Coronary artery (tissue), 2 donors: ENCODE measurements around the gene CORO2A.

Experiments
- DNase-seq: peaks from one replicate; pipeline ENCODE4 v3.0.0-alpha.2; 2017; ENCODE audit warnings: low spot score
- H3K27ac ChIP-seq, 2 donors: fragments of 200-600 bp; sonication (generic); one replicate each; pipeline ENCODE4 v1.5.1; 2016 to 2019
- H3K4me3 ChIP-seq: fragments of 200-600 bp; sonication (generic); 2 replicates; pipeline ENCODE4 v1.5.1; 2016; ENCODE audit warnings: mild to moderate bottlenecking, moderate library complexity
- TF ChIP-seq, protein P1 (sequence below): fragments of 200-600 bp; sonication (generic); IDR thresholded peaks from one replicate; pipeline ENCODE4 v1.5.1; 2019; ENCODE audit warnings: antibody characterized with exemption

CORO2A gene

DNA sequence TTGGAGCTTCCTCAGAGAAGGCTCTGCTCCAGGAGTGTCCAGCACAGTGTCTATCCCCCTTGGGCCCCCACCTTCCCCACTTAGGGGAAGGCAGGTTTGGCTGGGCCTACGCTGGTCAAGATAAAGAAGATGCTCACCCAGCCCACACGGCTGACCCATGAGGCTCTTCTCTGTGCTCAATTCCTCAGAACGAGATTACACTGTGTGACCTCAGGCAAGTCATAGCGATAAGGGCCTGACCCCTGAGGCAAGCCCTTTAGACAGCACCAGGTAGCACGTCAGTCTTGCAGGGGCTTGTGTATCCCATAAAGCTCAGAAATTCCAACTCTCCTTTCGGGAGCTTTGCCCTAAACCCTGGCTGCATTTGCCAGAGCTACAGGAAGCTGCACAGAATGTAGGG, 32.6 kb downstream of the CORO2A start:
- H3K4me3 ChIP-seq = no peak overlapping the region
- no peak overlapping the region for H3K27ac ChIP-seq
- DNase-seq = no peak
- TF ChIP-seq, protein P1, sequence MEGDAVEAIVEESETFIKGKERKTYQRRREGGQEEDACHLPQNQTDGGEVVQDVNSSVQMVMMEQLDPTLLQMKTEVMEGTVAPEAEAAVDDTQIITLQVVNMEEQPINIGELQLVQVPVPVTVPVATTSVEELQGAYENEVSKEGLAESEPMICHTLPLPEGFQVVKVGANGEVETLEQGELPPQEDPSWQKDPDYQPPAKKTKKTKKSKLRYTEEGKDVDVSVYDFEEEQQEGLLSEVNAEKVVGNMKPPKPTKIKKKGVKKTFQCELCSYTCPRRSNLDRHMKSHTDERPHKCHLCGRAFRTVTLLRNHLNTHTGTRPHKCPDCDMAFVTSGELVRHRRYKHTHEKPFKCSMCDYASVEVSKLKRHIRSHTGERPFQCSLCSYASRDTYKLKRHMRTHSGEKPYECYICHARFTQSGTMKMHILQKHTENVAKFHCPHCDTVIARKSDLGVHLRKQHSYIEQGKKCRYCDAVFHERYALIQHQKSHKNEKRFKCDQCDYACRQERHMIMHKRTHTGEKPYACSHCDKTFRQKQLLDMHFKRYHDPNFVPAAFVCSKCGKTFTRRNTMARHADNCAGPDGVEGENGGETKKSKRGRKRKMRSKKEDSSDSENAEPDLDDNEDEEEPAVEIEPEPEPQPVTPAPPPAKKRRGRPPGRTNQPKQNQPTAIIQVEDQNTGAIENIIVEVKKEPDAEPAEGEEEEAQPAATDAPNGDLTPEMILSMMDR = no peak

DNA sequence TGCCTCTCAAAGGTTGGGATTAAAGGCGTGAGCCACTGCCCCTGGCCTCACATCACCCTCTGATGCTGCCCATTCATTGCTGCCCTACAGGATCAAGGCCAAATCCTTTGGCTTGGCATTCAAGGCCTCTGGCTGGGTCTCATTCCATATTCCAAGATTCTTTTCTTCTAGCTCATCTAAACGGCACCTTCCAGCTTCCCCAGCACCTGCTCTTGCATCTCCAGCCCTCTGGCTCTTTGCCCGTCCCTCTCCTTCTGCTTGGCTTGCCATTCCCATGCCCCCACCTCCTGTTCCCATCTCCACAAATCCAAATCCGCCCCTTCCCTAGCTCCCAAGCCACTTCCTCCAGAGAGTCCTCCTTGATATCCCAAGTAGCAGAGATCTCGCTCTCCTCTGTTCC, 33.1 kb downstream of the CORO2A start:
- no peak overlapping the region for H3K27ac ChIP-seq
- no peak for DNase-seq
- TF ChIP-seq, protein P1 = no peak
- no peak overlapping the region for H3K4me3 ChIP-seq

DNA sequence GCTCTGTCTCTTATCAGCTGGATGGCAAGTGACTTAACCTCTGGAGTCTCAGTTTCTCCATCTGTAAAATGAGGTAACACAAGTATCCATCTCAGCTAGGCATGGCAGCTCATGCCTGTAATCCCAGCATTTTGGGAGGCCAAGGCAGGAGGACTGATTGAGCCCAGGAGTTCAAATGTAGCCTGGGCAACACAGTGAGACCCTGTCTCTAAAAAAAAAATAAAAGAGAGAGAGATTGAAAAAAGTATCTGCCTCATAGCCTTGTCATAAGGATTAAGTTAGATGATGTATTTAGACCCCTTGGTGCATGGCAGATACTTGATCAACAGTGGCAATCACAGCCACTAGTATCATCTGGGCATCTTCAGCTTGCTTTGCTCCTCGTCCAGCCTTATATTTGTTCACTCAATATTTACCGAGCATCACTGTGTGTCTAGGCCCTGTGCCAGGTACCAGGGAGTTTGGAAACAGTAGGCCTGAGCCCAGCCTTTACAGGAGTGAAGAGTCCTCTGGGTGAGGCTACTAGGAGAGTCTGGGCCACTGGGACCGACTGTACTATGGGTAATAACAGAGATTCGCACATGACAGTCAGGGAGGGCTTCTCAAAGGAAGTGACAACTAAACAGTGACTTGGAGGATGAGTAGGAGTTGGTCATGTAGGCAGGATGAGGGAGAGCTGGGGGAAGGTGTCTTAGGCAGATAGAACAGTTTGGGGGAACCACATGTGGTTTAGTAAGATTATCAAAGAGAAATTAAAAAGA, 34.2 kb downstream of the CORO2A start:
- no peak overlapping the region for H3K4me3 ChIP-seq
- H3K27ac ChIP-seq = no peak overlapping the region
- TF ChIP-seq, protein P1 = no peak
- no peak for DNase-seq

DNA sequence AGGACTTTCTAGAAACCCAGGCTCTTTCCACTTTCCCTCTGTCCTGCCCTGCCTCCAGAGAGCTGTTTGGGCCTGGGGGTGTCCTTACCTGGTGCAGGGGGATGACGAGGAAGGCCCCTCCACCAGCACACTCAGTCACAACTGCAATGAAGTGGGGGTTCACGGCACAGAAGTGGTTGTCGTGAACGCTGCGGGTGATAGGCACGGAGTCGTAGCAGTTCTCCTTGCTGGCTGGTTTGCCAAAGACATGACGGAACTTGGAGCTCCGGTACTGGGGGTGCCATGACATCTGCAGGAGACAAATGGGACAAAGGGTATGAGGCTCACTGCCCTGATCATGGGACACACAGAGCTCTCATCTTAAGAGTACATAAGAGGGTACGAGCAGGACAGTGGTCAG, 35.1 kb downstream of the CORO2A start:
- DNase-seq = no peak
- Histone ChIP-seq H3K4me3 (no peak overlapping the region), H3K27ac (no peak overlapping the region)
- TF ChIP-seq, protein P1 = no peak

DNA sequence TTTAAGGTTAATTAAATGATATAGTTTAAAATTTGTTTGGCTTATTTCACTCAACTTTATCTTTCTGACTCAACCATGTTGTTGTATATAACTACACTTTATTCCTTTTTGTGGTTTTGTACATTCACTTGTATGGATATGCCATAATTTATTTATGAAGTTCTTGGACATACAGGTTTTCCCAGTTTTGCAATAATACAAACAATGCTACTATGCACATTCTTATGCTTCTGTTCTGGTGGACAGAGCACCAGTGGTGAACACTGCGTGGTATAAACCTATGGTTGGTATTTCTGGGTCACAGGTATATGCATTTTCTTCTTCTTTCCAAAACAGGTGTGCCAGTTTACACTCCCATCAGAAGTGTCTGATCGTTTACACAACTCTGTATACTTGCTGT, 37.8 kb downstream of the CORO2A start:
- Histone ChIP-seq H3K27ac (no peak overlapping the region), H3K4me3 (no peak overlapping the region)
- no peak for DNase-seq
- TF ChIP-seq, protein P1 = no peak

DNA sequence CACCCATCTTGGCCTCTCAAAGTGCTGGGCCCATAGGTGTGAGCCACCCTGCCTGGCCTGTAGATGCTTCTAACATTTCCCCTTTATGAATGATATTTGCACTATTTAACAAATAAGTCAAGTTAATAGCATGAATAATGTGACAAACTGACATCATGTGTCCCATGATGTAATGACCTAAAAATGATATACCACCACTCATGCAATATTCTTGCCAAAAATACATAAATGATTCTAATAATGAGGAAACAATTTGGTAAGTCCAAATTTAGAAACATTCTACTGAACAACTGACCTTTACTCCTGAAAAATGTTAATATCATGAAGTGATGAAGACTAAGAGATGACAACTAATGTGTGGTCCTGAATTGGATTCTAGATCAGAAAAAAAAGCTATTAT, 39.9 kb downstream of the CORO2A start:
- Histone ChIP-seq H3K27ac (no peak overlapping the region), H3K4me3 (no peak overlapping the region)
- DNase-seq = no peak
- TF ChIP-seq, protein P1 = no peak

DNA sequence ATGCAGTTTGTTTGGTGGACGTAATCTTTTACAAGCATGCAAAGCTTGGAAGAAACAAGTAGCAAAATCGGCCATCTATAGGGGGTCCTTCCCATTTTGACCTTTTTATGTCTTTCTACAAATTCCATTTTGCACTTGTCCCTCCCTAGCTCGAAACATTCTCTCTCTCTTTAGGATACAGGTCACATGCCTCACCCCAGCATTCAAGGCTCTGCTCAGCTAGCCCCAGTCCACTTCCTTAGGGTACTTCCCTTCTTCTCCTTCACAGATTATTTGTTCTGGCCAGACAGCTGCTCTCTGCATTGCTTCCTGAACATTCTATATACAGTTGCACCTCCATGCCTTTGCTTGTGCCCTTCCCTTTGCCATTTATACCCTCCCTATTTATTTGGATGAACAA, 41.7 kb downstream of the CORO2A start:
- no peak for DNase-seq
- H3K4me3 ChIP-seq = no peak overlapping the region
- no peak overlapping the region for H3K27ac ChIP-seq
- TF ChIP-seq, protein P1 = no peak
